HCT116 (cell line): ENCODE results near the gene CDNF. TPM values are rescaled to one million over a fixed set of nuclear protein-coding genes. Genes with fewer than 3 reads are reported as not detected.
A peak's percentile ranks its signal among the peaks of the same experiment; 100 is the strongest.

Source experiments
- ATAC-seq: fragments of 200-7000 bp; cut with Tn5 transposase; 2 replicates; pipeline ENCODE4 v1.9.1; 2020; ENCODE audit warnings: mild to moderate bottlenecking, moderate library complexity
- BruUV-seq: library from RNA; stranded (reverse); fragments of 400-500 nt; replicated peaks from 2 replicates; lab custom pipeline; 2021; lab: Mats Ljungman, UMichigan
- CTCF ChIA-PET: fragments of 300-600 bp; sonication (Branson Sonifier 250); formaldehyde crosslinking; loops from one replicate; lab custom pipeline; 2021; ENCODE audit warnings: antibody characterized with exemption; lab: Charles Lee
- POLR2A ChIA-PET: fragments of 300-600, 350-600 bp; sonication (Branson Sonifier 250); formaldehyde crosslinking; loops from one replicate; lab custom pipeline; 2021; ENCODE audit warnings: antibody characterized with exemption; lab: Charles Lee
- RAD21 ChIA-PET, 2 experiments: fragments of 300-600 bp; sonication (Branson Sonifier 250); formaldehyde crosslinking; loops; one replicate each; lab custom pipeline; 2023; ENCODE audit warnings: low total read pairs in 2 of 2; ENCODE audit not compliant: uncharacterized antibody in 2 of 2, unreplicated experiment in 2 of 2, low non-redundant PET in 1 of 2; lab: Charles Lee
- DNase-seq: peaks from one replicate; pipeline ENCODE4 v3.0.0-alpha.2; 2010; ENCODE audit warnings: low read depth, low spot score
- H2AFZ ChIP-seq: fragments of 200-600 bp; shearing (Covaris generic), sonication (generic); 2 replicates; pipeline ENCODE4 v1.6.1; 2017; ENCODE audit warnings: low read depth, mixed run types, mixed read lengths, antibody characterized with exemption, low read length; ENCODE audit not compliant: poor library complexity, severe bottlenecking
- H3K27ac ChIP-seq: 2 replicates; pipeline ENCODE4 v1.5.1; 2012; ENCODE audit warnings: low read depth, low read length
- H3K27me3 ChIP-seq: fragments of 200-600 bp; sonication (generic); 2 replicates; pipeline ENCODE4 v1.6.1; 2016; ENCODE audit warnings: mixed run types, low read length, mixed read lengths; ENCODE audit not compliant: insufficient read depth
- H3K36me3 ChIP-seq, 2 experiments: fragments of 200-500 bp in 1 of 2; fragments of 200-600 bp in 1 of 2; sonication (Bioruptor generic) in 1 of 2; sonication (generic) in 1 of 2; 2 replicates each; pipeline versions ENCODE4 v1.5.1 to v1.6.1; 2014 to 2016; ENCODE audit warnings: low read length in 2 of 2, inconsistent platforms in 1 of 2, mixed read lengths in 1 of 2, mixed run types in 1 of 2; ENCODE audit not compliant: insufficient read depth in 2 of 2, control insufficient read depth in 1 of 2
- H3K4me1 ChIP-seq, 2 experiments: fragments of 200-600 bp in 1 of 2; sonication (generic) in 1 of 2; 2 replicates each; pipeline versions ENCODE4 v1.5.1 to v1.6.1; 2012 to 2017; ENCODE audit warnings: low read length in 2 of 2, inconsistent platforms in 1 of 2, mild to moderate bottlenecking in 1 of 2, mixed read lengths in 1 of 2, mixed run types in 1 of 2, moderate library complexity in 1 of 2; ENCODE audit not compliant: insufficient read depth in 2 of 2, control insufficient read depth in 1 of 2
- H3K4me2 ChIP-seq: fragments of 200-600 bp; sonication (generic); 2 replicates; pipeline ENCODE4 v1.6.1; 2017; ENCODE audit warnings: mixed run types, low read length, mixed read lengths
- H3K4me3 ChIP-seq, 2 experiments: fragments of 200-600 bp in 1 of 2; sonication (generic) in 1 of 2; replicated peaks in 1 of 2; 2 replicates each; pipeline ENCODE4 v1.5.1; 2011 to 2016; ENCODE audit warnings: low read length in 2 of 2, control low read depth in 1 of 2, low read depth in 1 of 2, mild to moderate bottlenecking in 1 of 2, mixed read lengths in 1 of 2, mixed run types in 1 of 2
- H3K79me2 ChIP-seq: fragments of 200-600 bp; sonication (generic); 2 replicates; pipeline ENCODE4 v1.6.1; 2017; ENCODE audit warnings: mild to moderate bottlenecking, mixed run types, low read length, moderate library complexity, mixed read lengths; ENCODE audit not compliant: insufficient read depth
- H3K9ac ChIP-seq: fragments of 200-600 bp; sonication (generic); 2 replicates; pipeline ENCODE4 v1.6.1; 2016; ENCODE audit warnings: low read length, mixed read lengths
- H3K9me2 ChIP-seq: fragments of 200-600 bp; sonication (generic), shearing (Covaris generic); 2 replicates; pipeline ENCODE4 v1.6.1; 2017; ENCODE audit warnings: mixed run types, mild to moderate bottlenecking, moderate library complexity; ENCODE audit not compliant: insufficient read depth
- H3K9me3 ChIP-seq, 2 experiments: fragments of 200-500 bp in 1 of 2; fragments of 200-600 bp in 1 of 2; sonication (Bioruptor generic) in 1 of 2; sonication (generic) in 1 of 2; 2 replicates each; pipeline ENCODE4 v1.6.1; 2014 to 2017; ENCODE audit warnings: low read length in 2 of 2, mixed read lengths in 2 of 2, inconsistent platforms in 1 of 2, low read depth in 1 of 2, mild to moderate bottlenecking in 1 of 2, mixed run types in 1 of 2, moderate library complexity in 1 of 2; ENCODE audit not compliant: control insufficient read depth in 1 of 2, insufficient read depth in 1 of 2
- H4K20me1 ChIP-seq: fragments of 200-600 bp; sonication (generic), shearing (Covaris generic); 2 replicates; pipeline ENCODE4 v1.6.1; 2017; ENCODE audit warnings: mixed run types, mild to moderate bottlenecking, moderate library complexity; ENCODE audit not compliant: insufficient read depth
- EGR1 ChIP-seq: IDR thresholded peaks from 2 replicates; pipeline ENCODE4 v1.6.1; 2012; ENCODE audit warnings: low read depth
- POLR2A ChIP-seq: IDR thresholded peaks from 2 replicates; pipeline ENCODE4 v1.7.0; 2011; ENCODE audit warnings: borderline replicate concordance; ENCODE audit not compliant: insufficient read depth, insufficient read length; ENCODE audit errors: extremely low read depth
- RAD21 ChIP-seq: IDR thresholded peaks from 2 replicates; pipeline ENCODE4 v1.6.1; 2012; ENCODE audit warnings: low read depth, mild to moderate bottlenecking
- TCF7L2 ChIP-seq: IDR thresholded peaks from 2 replicates; pipeline ENCODE4 v1.7.0; 2011; ENCODE audit warnings: borderline replicate concordance, inconsistent platforms; ENCODE audit not compliant: insufficient read depth, insufficient read length; ENCODE audit errors: extremely low read depth
- YY1 ChIP-seq: IDR thresholded peaks from 2 replicates; pipeline ENCODE4 v1.6.1; 2011; ENCODE audit warnings: low read length, low read depth, moderate library complexity, mild to moderate bottlenecking; ENCODE audit not compliant: insufficient replicate concordance; ENCODE audit errors: extremely low read depth
- ZFX ChIP-seq: fragments of 450-650 bp; IDR thresholded peaks from 2 replicates; pipeline ENCODE4 v1.6.1; 2017
- intact Hi-C: fragments of 100-400 bp; cut with micrococcal nuclease; formaldehyde crosslinking; loops from 2 replicates; pipeline ENCODE4 v1.10.0; 2022
- total RNA-seq: library from RNA; stranded (reverse); gene quantifications from one replicate; pipeline ENCODE4 v1.2.1, GENCODE V29; 2021; ENCODE audit not compliant: unreplicated experiment
- TF ChIP-seq, protein P1 (sequence below): IDR thresholded peaks from 2 replicates; pipeline ENCODE4 v1.6.1; 2012
- TF ChIP-seq, protein P2 (sequence below), 3 experiments: fragments of 200-600 bp in 1 of 3; sonication (generic) in 1 of 3; IDR thresholded peaks in 2 of 3; conservative IDR thresholded peaks in 1 of 3; 2 replicates each; pipeline ENCODE4 v1.5.1; 2012 to 2017; ENCODE audit warnings: low read depth in 2 of 3, low read length in 2 of 3, antibody characterized with exemption in 1 of 3, borderline replicate concordance in 1 of 3, control low read depth in 1 of 3, mild to moderate bottlenecking in 1 of 3, mixed read lengths in 1 of 3, mixed run types in 1 of 3, moderate library complexity in 1 of 3; ENCODE audit not compliant: insufficient read depth in 1 of 3
- TF ChIP-seq, protein P3 (sequence below): IDR thresholded peaks from 2 replicates; pipeline ENCODE4 v1.6.1; 2011; ENCODE audit warnings: mild to moderate bottlenecking, low read length, moderate library complexity; ENCODE audit not compliant: insufficient replicate concordance; ENCODE audit errors: extremely low read depth
- TF ChIP-seq, protein P4 (sequence below): IDR thresholded peaks from 2 replicates; pipeline ENCODE4 v1.6.1; 2012

The CDNF gene
- total RNA-seq, 1 experiment from 2014 or later: 1.1 TPM

DNA sequence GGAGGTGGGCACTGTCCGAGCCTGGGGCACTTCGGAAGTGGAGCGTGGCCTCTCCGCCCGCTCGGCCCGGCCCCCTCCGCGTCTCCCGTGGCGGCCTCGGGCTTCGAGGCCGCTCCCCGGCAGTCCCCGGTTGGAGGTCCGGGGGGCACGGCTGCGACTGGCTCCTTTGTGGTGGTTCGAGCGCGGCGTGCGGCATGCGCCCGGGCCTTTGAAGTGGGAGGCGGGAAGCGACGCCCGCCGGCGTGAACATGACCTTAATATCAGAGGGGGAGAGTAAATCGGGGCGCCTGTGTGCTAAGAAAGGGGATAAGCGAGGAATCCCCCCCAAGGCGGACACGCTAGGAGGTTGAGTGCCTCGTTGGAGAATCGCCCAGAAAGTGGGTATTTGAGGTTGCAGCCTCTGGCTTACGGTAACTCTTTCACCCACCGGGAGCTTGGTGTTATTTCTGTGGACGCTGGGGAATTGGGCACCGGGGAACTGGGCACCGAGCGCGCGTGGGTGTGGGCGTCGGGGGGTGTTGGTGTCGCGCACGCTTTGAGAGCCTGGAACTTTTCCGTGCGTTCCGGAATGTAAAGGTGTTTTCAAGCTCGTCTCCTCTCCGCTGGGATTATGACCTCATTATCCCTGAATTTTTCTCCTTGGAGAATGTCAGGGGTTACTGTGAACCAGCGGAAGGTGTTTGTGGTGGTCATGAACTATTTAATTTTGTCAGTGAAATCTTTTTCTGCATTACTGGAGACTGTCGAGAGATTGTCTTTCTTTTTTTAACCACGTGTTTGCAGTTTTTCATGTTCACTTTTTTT, 41.5 kb upstream of the CDNF start:
- Histone ChIP-seq H3K4me1 (peaks cover 9 to 18% of the 10 kb centered on the region in 2 experiments), H3K79me2 (peaks cover 75% of the 10 kb centered on the region), H2AFZ (no peak overlapping the region), H3K27me3 (no peaks in the 10 kb centered on the region), H3K27ac (peak overlapping the region; percentile 79), H3K36me3 (peaks cover 0 to 4% of the 10 kb centered on the region in 2 experiments; a peak in 2 of 4 replicates), H3K4me2 (peak overlapping the region; percentile 80), H3K4me3 (peak overlapping the region; percentile 76 to 88), H3K9me2 (no peaks in the 10 kb centered on the region), H4K20me1 (no peaks in the 10 kb centered on the region), H3K9ac (peak overlapping the region; percentile 93), H3K9me3 (no peaks in the 10 kb centered on the region)
- ATAC-seq (peak; percentile 14), DNase-seq (no peak)
- BruUV-seq: no TSS peak
- ChIA-PET CTCF (no interaction called here), POLR2A (interaction anchor here (0.8 to 2.0 kb wide), 2 partner anchors 41 to 80 kb away, joined by 4 to 14 read pairs; partner anchors contain the start of genes CDNF, HSPA14, MEIG1 and MSANTD7), RAD21 (no interaction called here)
- intact Hi-C loops: loop anchor here (2.0 to 5.0 kb wide), 3 partner anchors 42 to 228 kb away; partner anchors contain the start of genes CDNF, DCLRE1C, HSPA14 and MSANTD7
- TF ChIP-seq ZFX: peak; percentile 62
- peak; percentile 84 for TF ChIP-seq TCF7L2
- TF ChIP-seq RAD21: no peak
- TF ChIP-seq POLR2A: no peak
- TF ChIP-seq EGR1: peak; percentile 65

DNA sequence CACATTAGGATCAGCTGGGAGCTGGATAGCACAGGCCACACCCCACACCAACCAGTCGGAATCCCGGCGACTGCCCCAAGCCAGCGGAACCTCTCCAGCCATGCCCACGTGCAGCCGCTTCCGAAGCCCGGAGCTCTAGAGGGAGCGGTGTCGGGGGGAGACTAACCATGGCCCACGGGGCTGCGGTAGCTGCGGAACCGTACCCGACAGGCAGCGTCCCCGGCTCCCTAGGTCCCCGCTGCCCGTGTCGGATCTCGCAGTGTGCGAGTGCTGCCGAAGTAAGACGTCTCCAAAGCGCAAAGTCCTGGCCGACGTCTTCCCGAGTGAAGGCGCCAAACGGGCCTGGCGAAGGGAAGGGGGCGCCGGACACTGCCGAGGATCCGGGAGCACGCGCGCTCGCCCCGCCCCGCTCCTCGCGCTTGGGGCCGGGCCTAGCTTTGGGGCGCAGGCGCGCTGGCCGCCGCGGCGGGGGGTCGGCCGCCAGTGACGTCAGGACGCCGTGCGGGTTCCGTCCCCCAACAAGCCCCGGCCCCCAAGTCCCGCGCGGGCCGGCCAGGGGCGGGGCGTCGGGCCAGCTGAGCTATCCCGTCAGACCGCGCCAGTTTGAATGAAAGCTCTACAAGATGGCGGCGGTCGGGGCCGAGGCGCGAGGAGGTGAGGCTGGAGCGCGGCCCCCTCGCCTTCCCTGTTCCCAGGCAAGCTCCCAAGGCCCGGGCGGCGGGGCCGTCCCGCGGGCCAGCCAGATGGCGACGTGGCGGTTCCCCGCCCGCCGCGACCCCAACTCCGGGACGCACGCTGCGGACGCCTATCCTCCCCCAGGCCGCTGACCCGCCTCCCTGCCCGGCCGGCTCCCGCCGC, 40.7 kb upstream of the CDNF start, which contains the start of gene SUV39H2:
Gene SUV39H2, plus strand, starts transcription at position 601 of the 858 bp plus-strand sequence. Its CDS starts 23 bp downstream, at position 624.
- CTCF ChIA-PET: interaction anchor here (0.9 kb wide), 1 partner anchor 341 kb away, joined by 3 read pairs; no protein-coding TSS in a partner anchor
- ATAC-seq (peak; percentile 88), DNase-seq (peak; percentile 80)
- Histone ChIP-seq H3K27ac (peak within 1 kb of the TSS; percentile 97), H3K27me3 (no peaks in the 10 kb centered on the region), H3K4me3 (peak within 1 kb of the TSS; percentile 76 to 88), H3K4me2 (peak within 1 kb of the TSS; percentile 80), H3K9me3 (no peaks in the 10 kb centered on the region), H2AFZ (no peak within 1 kb of the TSS), H3K36me3 (peaks cover 0 to 6% of the 10 kb centered on the region in 2 experiments; a peak in 2 of 4 replicates), H3K79me2 (peaks cover 66% of the 10 kb centered on the region), H3K9ac (peak within 1 kb of the TSS; percentile 93), H3K4me1 (peaks cover 9 to 19% of the 10 kb centered on the region in 2 experiments), H3K9me2 (no peaks in the 10 kb centered on the region), H4K20me1 (no peaks in the 10 kb centered on the region)
- RAD21 ChIA-PET: no interaction called here
- intact Hi-C loops: loop anchor here (2.0 to 5.0 kb wide), 3 partner anchors 41 to 229 kb away; partner anchors contain the start of genes CDNF, DCLRE1C, HSPA14 and MSANTD7
- POLR2A ChIA-PET: interaction anchor here (0.5 to 2.0 kb wide), 7 partner anchors 9 to 1260 kb away, joined by 3 to 14 read pairs (median 4); partner anchors contain the start of genes CDNF, HSPA14, MEIG1 and MSANTD7
- BruUV-seq: TSS peak; percentile 69
- no peak for TF ChIP-seq EGR1
- TF ChIP-seq YY1: peak; percentile 95
- TF ChIP-seq, protein P1, sequence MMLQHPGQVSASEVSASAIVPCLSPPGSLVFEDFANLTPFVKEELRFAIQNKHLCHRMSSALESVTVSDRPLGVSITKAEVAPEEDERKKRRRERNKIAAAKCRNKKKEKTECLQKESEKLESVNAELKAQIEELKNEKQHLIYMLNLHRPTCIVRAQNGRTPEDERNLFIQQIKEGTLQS: no peak
- TF ChIP-seq, protein P2, sequence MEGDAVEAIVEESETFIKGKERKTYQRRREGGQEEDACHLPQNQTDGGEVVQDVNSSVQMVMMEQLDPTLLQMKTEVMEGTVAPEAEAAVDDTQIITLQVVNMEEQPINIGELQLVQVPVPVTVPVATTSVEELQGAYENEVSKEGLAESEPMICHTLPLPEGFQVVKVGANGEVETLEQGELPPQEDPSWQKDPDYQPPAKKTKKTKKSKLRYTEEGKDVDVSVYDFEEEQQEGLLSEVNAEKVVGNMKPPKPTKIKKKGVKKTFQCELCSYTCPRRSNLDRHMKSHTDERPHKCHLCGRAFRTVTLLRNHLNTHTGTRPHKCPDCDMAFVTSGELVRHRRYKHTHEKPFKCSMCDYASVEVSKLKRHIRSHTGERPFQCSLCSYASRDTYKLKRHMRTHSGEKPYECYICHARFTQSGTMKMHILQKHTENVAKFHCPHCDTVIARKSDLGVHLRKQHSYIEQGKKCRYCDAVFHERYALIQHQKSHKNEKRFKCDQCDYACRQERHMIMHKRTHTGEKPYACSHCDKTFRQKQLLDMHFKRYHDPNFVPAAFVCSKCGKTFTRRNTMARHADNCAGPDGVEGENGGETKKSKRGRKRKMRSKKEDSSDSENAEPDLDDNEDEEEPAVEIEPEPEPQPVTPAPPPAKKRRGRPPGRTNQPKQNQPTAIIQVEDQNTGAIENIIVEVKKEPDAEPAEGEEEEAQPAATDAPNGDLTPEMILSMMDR (IDR thresholded peaks at IDR 0.05 in 2 of 3, conservative IDR thresholded peaks at IDR 0.05 in 1 of 3; ENCODE audit: borderline replicate concordance in 1 of 3, insufficient read depth in 1 of 3, low read depth in 2 of 3, low read length in 2 of 3): no peak
- TF ChIP-seq, protein P3, sequence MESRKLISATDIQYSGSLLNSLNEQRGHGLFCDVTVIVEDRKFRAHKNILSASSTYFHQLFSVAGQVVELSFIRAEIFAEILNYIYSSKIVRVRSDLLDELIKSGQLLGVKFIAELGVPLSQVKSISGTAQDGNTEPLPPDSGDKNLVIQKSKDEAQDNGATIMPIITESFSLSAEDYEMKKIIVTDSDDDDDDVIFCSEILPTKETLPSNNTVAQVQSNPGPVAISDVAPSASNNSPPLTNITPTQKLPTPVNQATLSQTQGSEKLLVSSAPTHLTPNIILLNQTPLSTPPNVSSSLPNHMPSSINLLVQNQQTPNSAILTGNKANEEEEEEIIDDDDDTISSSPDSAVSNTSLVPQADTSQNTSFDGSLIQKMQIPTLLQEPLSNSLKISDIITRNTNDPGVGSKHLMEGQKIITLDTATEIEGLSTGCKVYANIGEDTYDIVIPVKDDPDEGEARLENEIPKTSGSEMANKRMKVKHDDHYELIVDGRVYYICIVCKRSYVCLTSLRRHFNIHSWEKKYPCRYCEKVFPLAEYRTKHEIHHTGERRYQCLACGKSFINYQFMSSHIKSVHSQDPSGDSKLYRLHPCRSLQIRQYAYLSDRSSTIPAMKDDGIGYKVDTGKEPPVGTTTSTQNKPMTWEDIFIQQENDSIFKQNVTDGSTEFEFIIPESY: peak; percentile 88
- TF ChIP-seq, protein P4, sequence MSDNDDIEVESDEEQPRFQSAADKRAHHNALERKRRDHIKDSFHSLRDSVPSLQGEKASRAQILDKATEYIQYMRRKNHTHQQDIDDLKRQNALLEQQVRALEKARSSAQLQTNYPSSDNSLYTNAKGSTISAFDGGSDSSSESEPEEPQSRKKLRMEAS: peak; percentile 93
